CMK (cell line): ENCODE measurements around the gene PSMG2.

Experiments
- DNase-seq: peaks from one replicate; pipeline ENCODE4 v3.0.0-alpha.2; 2010; ENCODE audit warnings: low read depth

The PSMG2 gene, protein sequence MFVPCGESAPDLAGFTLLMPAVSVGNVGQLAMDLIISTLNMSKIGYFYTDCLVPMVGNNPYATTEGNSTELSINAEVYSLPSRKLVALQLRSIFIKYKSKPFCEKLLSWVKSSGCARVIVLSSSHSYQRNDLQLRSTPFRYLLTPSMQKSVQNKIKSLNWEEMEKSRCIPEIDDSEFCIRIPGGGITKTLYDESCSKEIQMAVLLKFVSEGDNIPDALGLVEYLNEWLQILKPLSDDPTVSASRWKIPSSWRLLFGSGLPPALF

DNA sequence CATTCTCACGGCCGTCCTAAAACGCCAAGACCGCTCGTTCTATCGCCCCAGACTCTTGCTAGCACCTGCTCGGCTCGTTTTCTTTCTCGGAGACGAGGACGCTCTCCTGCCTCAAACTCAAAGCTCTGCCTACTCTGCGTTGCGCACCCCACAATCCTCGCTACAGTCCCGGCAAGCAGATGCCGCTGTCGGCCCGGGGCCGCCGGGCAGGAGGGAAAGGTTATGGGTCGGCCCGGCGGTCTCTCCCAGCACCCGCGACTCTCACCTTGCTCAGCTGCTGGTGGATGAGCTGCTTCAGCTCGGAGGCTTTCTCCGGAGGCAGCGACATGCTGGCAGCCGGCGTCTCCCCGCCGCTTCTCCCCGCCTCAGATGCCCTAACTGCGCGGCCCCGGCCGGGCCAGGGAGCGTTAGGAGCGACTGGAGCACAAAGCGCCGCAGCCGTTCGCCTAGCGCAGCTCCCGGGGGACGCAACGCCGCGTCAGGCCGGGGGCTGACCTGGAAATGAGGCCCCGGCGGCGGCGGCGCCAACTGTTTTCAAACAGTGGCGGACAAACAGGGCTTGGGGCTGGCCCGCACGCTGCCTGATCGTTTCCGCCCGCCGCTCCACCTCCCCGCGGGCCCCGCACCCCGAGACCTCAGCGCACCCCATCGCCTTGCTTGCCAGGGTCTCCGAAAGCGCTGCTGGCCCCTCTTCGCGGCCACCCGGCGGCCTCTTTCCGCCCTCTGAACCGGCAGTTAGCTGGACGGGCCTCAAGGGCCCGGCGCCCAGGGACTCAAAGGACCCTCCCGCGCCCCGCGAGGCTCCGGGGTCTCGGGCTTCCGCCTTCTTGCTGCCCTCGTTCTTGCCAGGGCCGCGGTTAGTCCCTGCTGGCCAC is at the start of gene PSMG2, which contains the start of gene CEP76:
PSMG2 (plus strand) TSS at position 822 of the 875 bp plus-strand sequence. CDS start 66 bp downstream, outside the sequence.
CEP76 (minus strand) TSS at position 503 of the 875 bp plus-strand sequence; CDS start at position 328, 175 bp downstream.
- DNase-seq, result no peak

DNA sequence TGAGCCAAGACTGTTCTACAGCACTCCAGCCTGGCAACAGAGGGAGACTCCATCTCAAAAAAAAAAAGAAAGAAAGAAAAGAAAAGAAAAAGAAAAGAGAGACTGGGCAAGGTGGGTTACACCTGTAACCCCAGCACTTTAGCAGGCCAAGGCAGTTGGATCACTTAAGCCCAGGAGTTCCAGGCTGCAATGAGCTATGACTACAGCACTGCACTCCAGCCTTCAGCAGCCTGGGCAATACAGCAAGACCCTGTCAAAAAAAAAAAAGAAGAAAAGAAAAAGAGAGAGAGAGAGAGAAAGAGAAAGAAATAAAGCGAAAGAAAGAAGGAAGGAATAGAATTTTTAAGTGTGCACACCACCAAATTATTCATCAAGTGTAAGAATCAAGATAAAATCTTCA is 47.9 kb upstream of the PSMG2 start:
- DNase-seq, result no peak

DNA sequence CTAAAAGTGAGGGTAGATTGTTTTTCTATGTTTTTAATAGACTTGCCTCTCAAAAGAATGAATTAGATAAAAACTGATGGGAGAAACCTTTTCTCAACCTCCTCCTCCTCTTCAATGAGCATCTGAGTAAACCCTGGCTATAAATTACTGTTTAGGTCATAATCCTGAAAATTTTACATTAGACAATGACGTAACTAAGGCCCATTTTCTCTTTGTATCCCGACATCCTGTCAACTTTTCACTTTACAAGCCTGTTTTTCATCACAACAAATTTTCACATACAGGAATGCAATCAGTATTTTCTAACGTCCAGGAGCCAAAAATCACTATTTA is 46.3 kb upstream of the PSMG2 start:
- DNase-seq, result no peak

DNA sequence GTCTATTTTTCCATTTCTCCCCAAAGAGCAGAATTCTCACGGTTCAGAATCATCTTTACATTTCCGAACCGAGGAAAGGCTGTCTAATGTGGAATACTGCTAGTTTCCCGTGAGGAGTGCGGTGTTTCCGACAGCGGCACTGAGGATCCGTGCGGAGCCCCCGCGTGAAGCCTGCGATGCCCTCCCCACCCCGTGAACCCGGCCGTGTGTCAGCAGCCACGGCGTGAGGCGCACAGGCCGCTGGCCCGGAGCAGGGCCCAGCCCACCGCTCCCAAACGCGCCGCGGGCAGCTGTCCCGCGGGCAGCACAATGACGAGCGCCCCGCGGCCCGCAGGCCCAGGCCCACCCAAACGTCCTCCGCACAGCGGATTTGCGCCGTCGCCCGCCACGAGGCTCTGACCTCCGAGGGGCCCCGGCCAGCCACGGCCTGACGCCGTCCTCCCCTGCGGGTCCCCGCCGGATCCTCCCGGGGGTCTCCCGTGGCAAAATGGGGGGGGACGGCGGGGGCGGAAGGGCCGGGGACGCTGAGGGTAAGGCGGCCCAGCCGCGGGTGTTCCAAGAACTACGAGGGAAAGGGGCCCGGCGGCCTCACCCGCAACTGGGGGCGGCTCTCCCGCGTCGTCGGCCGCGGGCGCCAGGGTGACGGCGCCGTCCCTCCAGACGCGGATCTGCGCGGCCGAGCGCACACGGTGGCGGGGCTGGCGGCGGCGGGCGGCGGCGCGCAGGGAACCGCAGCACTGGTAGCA is 45.7 kb upstream of the PSMG2 start:
- no peak for DNase-seq

DNA sequence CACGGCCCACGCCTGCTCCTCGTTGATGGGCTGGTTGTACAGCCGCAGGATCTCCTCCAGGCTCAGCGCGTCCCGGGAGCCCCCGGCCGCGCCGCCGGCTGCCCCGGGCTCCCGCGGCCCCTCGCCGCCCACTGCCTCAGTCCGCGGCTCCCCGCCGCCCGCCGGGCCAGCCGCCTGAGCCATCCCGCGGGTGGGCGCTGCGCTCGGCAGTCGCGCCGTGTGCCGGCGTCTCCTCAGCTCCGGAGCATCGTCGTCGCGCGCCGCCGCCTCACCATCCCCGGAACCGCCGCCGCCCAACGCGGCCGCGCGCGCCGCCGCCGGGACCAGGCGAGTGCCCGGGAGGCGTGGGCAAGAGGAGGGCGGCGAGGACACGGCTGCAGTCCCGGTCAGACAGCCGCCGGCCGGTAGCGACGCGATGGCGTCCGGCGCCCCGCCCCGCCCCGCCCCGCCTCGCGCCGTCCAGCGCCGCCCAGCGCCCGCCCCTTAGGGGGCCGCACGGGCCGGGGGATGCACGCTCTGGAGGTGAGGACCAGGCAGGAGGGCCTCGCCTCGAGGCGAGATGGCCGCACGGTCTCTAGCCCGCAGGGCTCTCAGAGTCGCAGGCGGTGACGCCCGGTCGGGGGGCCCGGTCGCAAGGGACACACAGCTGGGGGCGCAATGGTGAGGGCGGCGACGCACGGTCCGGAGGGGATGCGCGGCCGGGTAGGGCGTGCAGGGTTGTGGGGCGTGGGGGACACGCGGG is 45.0 kb upstream of the PSMG2 start, which contains the start of gene SPIRE1:
SPIRE1 (minus strand) TSS at position 424 of the 742 bp plus-strand sequence; CDS start at position 183, 241 bp downstream.
- DNase-seq, result no peak

DNA sequence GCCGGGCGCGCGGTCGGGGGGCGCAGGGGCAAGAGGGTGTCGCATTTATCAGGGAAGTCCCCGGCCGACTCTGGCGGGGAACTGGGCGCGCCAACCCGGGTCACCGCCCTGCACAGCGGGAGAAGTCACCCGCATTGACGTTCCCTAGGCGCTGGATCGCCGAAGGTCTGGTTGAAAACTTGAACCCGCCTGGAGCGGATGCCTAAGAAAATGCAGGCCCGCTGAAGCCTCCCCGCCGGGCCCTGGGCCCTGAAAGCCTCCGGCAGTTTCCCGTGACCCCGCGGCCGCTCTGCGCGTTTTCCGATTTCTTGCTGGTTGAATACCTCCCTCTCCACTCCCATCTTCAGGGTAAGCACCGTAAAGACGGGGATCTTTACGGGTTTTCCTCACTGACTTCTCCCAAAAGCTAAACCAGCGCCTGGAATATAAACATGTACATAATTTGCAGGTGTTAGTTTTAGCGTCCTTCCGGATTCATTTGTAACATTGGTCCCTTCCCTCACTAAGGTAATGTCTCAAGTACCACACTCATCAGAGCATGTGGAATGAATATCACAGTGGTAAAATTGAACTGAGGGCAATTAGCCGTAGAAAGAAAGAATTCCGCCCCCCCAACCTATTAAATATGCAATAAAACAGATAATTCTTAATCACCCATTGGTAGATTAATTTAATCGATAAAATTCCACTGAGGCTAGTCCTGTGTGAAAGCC is 44.3 kb upstream of the PSMG2 start:
- no peak for DNase-seq

DNA sequence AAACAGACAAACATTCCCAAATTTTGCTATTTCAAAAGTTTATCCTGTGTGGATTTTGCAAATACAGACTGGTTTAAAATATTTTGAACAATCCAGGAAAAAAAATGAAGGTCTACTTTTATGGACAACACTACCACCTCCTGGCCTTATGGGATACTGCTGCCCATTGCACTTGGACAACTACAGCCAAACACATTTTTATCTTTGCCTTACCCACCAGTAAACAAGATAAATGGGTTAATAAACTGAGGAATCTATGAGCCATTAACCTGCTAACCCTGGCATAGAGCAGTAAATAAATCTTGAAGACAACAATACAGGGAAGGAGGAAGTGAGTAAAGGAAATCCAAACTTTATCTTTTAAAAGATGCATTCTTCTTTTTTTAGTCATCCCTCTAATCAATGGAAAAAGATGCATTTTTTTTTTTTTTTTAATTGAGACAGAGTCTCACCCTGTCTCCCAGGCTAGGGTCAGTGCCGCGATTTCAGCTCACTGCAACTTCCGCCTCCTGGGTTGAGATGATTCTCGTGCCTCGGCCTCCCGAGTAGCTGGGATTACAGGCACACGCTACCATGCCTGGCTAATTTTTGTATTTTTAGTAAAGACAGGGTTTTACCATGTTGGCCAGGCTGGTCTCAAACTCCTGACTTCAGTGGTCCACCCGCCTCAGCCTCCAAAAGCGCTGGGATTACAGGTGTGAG is 42.8 kb upstream of the PSMG2 start:
- DNase-seq, result no peak

DNA sequence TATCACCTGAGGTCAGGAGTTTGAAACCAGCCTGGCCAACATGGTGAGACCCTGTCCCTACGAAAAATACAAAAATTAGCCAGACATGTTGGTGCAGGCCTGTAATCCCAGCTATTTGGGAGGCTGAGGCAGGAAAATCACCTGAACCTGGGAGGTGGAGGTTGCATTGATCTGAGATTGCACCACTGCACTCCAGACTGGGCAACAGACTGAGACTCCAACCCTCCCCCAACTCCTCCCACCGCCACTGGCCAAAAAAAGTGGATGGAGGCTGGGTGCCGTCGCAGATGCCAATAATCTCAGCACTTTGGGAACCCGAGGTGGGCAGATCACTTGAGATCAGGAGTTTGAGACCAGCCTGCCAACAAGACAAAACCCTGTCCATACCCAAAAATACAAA is 34.8 kb upstream of the PSMG2 start:
- DNase-seq, result no peak

DNA sequence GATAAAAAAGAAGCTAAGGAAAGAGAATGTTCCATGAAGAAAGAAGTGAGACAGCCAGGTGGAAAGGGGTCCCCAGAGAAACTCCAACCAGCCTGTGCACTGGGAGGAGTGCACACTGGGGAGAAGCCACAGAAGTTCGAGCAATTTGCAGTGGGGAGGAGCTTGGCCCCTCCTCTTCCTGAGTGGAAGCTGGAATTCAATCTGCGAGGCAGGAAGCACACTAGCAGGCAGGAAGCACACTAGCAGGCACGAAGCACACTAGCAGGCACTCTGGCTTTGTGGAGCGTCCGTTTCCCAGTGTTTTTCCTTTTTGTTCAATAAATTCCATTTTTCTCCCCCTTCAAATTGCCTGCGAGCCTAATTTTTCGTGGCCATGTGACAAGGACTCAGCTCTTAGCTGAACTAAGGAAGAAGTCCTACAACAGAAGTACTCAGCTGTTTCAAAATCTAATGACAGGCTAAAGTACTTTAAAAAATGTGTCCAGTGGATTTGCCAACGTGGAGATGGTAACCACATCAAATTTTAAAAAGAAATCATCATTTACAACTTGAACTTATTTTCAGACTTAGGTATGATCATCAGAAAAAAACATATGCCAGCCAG is 23.6 kb upstream of the PSMG2 start:
- no peak for DNase-seq

DNA sequence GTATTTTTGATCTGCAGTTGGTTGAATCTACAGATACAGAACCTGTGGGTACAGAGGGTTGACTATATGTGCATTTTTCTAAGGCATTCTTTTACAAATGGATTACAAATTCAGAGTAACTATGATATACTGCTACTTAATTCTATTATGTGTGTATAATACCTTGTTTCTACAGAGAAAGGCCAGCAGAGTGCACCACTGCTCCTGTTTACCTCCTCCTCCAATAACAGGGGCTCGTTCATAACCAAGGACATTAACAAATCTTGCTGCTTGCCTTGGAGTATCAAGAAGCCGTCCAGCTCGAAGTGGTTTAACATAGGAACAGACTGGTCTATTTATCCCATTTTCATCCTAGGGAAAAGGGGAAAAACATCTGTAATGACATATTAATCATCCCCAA is 16.7 kb upstream of the PSMG2 start:
- no peak for DNase-seq

DNA sequence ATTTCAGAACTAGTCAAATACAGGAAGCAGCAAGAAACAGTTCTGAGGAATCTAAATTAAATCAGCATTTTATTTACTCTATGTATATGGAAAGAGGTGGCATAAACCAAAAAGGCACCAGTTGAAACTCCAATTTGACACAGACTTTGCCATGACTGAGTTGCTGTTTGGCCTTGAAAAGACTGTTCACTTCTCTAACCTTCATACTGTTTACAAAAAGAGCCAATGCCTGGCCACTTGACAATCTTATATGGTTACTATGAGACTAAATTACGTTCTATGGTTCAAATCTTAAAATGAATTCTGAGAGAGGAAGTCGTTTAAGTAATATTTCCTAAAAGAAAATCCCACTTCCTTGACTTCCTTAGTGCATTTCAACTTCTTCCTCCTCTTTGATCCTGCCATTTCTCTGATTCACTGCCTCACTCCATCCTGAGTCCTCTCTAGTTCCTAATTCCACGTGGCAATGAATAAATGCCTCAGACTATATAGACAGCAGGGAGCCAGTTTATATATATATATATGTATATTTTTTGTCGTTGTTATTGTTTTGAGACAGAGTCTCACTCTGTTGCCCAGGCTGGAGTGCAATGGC is 13.5 kb upstream of the PSMG2 start:
- DNase-seq, result no peak

DNA sequence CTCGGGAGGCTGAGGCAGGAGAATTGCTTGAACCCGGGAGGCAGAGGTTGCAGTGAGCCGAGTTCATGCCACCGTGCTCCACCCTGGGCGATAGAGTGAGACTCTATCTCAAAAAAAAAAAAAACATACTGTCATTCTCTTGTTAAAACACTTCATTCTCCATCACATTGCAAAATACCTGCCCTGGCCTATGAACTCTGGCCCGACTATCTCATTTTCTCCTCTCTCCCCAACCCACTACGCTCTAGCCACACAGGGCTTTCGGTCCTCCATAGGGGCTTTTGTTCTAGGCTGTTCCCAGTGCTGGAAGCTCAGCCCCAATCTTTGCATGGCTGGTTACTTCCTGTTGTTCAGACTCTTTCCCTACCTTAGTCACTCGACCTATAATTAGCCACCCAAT is 10.6 kb upstream of the PSMG2 start:
- no peak for DNase-seq

DNA sequence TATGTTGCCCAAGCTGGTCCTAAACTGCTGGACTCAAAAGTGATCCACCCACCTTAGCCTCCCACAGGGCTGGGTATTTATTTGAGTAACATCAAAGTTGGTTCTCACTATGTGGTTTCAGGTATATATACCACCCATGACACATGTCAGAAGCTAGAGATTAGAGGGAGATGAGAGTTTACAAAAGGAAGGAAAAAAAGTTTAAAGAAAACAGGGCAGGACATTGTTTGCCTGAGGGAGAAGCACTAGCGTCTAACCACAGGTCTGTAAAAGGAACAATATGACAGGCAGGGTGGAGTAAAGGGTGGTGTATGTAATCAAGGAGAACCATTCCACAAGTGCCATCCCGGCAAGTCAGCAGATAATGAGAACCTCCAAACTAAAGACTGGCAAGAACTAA is 8.8 kb upstream of the PSMG2 start:
- DNase-seq, result no peak

DNA sequence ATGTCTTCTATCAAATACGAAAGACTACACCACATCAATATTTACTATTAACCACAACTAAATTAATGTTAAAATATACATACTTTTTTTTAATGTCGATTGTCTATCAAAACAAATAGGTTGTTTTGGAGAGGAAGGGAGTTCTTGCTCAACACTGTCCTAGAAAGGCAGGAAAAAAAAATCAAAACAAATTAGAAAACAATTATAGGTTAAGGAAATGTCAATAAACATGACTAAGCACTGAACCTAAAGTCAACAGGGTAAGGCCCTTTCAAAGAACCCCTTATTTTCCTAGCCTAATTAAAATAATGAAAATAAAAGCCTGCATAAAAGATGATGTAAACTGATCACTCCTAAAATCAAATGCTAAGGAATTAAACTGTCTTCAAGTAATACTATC is 3.1 kb upstream of the PSMG2 start:
- no peak for DNase-seq

DNA sequence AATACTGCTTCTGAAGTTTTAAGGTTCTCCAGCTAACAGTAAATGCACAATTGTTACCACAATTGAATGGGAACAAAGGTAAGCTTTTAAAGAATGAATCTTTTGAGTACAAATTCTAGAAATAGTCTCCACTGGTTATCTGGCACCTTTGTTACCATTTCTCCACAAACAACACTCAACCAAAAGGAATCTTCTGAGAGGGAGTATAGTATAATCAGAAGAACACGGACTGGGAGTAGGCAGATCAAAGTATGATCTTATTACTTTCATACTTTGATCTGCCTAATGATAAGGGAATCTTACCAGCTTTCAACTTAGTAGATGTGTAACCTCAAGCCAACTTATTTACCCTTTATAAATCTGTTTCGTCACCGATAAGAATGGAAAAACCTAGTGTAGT is 1.7 kb upstream of the PSMG2 start:
- DNase-seq, result no peak

DNA sequence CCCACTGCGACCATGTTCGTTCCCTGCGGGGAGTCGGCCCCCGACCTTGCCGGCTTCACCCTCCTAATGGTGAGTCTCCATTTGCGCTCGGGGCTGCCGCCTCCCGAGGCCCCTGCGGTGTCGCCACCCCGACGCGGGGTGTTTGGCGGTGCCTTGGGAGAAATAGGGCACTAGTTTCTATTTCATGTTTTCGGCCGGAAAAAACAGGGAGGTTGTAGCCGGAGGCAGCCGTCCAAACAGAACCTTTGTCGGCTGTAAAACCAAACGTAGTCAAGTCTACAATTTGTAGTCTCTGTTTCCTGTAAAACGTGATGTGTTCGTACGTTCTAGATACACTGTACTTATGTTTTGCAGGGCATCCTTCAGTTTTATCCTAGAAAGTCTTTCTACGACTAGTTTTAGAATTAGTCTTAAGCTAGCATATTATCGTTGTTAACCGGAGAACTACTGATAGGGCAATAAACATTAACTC is 290 bp downstream of the PSMG2 start:
- DNase-seq, result no peak

DNA sequence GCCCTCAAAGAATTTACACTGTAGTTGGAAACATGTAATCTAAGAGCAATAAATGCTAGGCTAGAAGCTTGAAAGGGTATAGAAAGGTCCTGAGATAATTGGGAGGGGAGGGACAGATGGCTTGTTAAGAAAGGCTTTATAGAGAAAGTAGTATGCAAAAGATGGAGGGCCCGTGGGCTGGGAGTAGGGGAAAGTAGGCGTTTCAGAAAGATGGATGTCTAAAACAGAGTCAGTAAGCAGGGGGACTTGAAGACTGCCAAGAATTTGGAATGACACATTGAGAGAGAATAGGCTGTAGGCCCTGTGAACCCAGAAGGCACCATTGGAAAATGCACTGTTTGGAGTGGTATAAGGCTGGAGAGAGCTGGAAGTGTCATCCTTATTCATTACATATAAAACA is 822 bp downstream of the PSMG2 start:
- no peak for DNase-seq

DNA sequence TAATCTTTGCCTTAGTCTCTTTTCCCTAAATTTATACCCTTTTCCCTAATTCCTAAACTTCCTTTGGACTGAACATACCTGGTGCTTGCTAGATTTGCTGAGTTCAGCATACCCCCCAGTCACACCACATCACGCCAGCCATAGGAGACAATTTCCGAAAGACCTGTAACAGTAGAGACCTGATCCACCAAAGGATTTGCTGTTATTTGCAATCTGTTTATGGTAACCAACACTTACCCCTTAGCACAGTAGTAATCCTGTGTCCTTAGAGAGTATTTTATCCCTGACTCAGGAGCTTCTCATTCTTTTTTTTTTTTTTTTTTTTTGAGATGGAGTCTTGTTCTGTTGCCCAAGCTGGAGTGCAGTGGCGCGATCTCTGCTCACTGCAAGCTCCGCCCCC is 8.6 kb downstream of the PSMG2 start:
- no peak for DNase-seq

DNA sequence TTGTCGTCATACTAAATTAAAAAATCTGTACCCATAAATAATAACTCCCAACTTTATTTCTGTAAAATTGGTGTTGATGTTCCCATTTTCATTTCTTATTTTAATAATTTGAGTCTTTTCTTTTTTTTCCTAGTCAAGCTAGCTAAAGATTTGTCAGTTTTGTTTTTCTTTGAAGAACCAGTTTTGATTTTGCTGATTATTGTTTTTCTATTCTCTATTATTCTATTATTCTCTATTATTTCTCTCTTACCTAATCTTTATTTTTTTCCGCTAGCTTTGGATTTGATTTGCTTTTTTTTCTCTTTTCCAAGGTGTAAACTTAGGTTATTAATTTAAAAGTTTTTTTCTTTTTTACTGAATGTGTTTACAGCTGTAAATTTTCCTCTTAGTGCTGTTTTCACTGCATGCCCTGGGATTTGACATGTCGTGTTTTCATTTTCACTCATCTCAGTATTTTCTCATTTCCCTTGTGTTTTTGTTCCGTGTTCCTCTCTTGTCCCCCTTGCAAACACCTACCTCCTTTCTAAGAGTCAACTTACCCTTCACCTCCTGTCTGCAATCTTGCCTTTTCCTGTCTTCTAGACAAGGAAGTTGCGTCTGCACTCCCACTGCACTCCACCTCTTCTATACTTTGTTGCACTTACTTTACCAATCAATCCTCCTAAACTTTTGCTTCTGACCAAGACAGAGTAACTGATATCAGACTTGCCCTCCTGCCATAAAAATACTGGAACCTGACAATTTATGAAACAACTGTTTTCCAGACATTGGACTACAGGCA is 18.8 kb downstream of the PSMG2 start:
- DNase-seq, result no peak
